SK-N-SH (cell line): ENCODE measurements around the gene LMOD3. TPM values are rescaled to one million over a fixed set of nuclear protein-coding genes. Genes with fewer than 3 reads are reported as not detected.

Experiments used
- CTCF ChIA-PET: fragments of 300-600, 350-600 bp; formaldehyde crosslinking; extraction: SDS; loops from one replicate; lab custom pipeline; 2021; lab: Yijun Ruan, JAX
- POLR2A ChIA-PET: fragments of 350-600 bp; sonication (Branson Sonifier 250); formaldehyde crosslinking; extraction: SDS; loops from one replicate; lab custom pipeline; 2020; ENCODE audit warnings: antibody characterized with exemption, inconsistent platforms; lab: Yijun Ruan, JAX
- DNase-seq: peaks from one replicate; pipeline ENCODE4 v3.0.0; 2012
- H2AFZ ChIP-seq: fragments of 200-600 bp; sonication (generic); 2 replicates; pipeline ENCODE4 v1.8.1; 2016; ENCODE audit warnings: antibody characterized with exemption, mild to moderate bottlenecking, low read depth
- H3F3A ChIP-seq: fragments of 200-600 bp; sonication (generic); replicated peaks from 2 replicates; pipeline ENCODE3; 2016; ENCODE audit warnings: antibody characterized with exemption, mild to moderate bottlenecking; ENCODE audit not compliant: insufficient read depth
- H3K27ac ChIP-seq, 2 experiments: fragments of 200-500 bp in 1 of 2; fragments of 200-600 bp in 1 of 2; sonication (Bioruptor generic) in 1 of 2; sonication (generic), shearing (Covaris generic) in 1 of 2; 2 replicates each; pipeline versions ENCODE4 v1.5.1 to v1.6.1; 2014 to 2016; ENCODE audit warnings: low read depth in 2 of 2, inconsistent platforms in 1 of 2, low read length in 1 of 2, mild to moderate bottlenecking in 1 of 2, mixed read lengths in 1 of 2
- H3K27me3 ChIP-seq: fragments of 200-600 bp; sonication (generic), shearing (Covaris generic); 2 replicates; pipeline ENCODE4 v1.6.1; 2016; ENCODE audit warnings: mixed run types; ENCODE audit not compliant: insufficient read depth
- H3K36me3 ChIP-seq, 2 experiments: fragments of 200-500 bp in 1 of 2; fragments of 200-600 bp in 1 of 2; sonication (Bioruptor generic) in 1 of 2; sonication (generic) in 1 of 2; replicated peaks in 1 of 2; 2 replicates each; pipeline versions ENCODE3 to v1.5.1; 2014 to 2016; ENCODE audit warnings: low read length in 1 of 2, mild to moderate bottlenecking in 1 of 2; ENCODE audit not compliant: insufficient read depth in 2 of 2, control insufficient read depth in 1 of 2
- H3K4me1 ChIP-seq, 2 experiments: fragments of 200-500 bp in 1 of 2; fragments of 200-600 bp in 1 of 2; sonication (Bioruptor generic) in 1 of 2; sonication (generic), shearing (Covaris generic) in 1 of 2; 2 replicates each; pipeline versions ENCODE4 v1.5.1 to v1.6.1; 2014 to 2016; ENCODE audit warnings: low read depth in 1 of 2, low read length in 1 of 2, mixed run types in 1 of 2; ENCODE audit not compliant: insufficient read depth in 2 of 2, control insufficient read depth in 1 of 2
- H3K4me2 ChIP-seq: fragments of 200-600 bp; sonication (generic), shearing (Covaris generic); 2 replicates; pipeline ENCODE4 v1.6.1; 2017; ENCODE audit warnings: mixed run types
- H3K4me3 ChIP-seq, 2 experiments: fragments of 200-500 bp in 1 of 2; fragments of 200-600 bp in 1 of 2; sonication (Bioruptor generic) in 1 of 2; sonication (generic), shearing (Covaris generic) in 1 of 2; 2 replicates each; pipeline versions ENCODE4 v1.5.1 to v1.8.1; 2014 to 2016; ENCODE audit warnings: low read depth in 2 of 2, inconsistent platforms in 1 of 2, low read length in 1 of 2, mild to moderate bottlenecking in 1 of 2, mixed read lengths in 1 of 2, moderate library complexity in 1 of 2
- H3K79me2 ChIP-seq: fragments of 200-600 bp; sonication (generic); 2 replicates; pipeline ENCODE4 v1.8.1; 2017; ENCODE audit warnings: mild to moderate bottlenecking; ENCODE audit not compliant: insufficient read depth
- H3K9ac ChIP-seq: fragments of 200-600 bp; sonication (generic); 2 replicates; pipeline ENCODE4 v1.6.1; 2017; ENCODE audit warnings: mixed run types
- H3K9me2 ChIP-seq: fragments of 200-600 bp; sonication (generic); 2 replicates; pipeline ENCODE4 v1.6.1; 2017; ENCODE audit warnings: mixed run types
- H3K9me3 ChIP-seq: fragments of 200-600 bp; sonication (generic); 2 replicates; pipeline ENCODE4 v1.6.1; 2017; ENCODE audit warnings: mixed run types, mild to moderate bottlenecking, moderate library complexity
- H4K20me1 ChIP-seq: fragments of 200-600 bp; sonication (generic); 2 replicates; pipeline ENCODE4 v1.6.1; 2017; ENCODE audit warnings: mild to moderate bottlenecking, mixed run types; ENCODE audit not compliant: insufficient read depth
- CTCF ChIP-seq: fragments of 200-600 bp; sonication (generic); IDR thresholded peaks from 2 replicates; pipeline ENCODE4 v1.6.1; 2017; ENCODE audit warnings: antibody characterized with exemption, mild to moderate bottlenecking, moderate library complexity
- JUND ChIP-seq: IDR thresholded peaks from 2 replicates; pipeline ENCODE4 v1.4.0; 2012
- MAX ChIP-seq: IDR thresholded peaks from 2 replicates; pipeline ENCODE4 v1.4.0; 2012; ENCODE audit warnings: low read depth
- MEF2A ChIP-seq: IDR thresholded peaks from 2 replicates; pipeline ENCODE4 v1.4.0; 2012; ENCODE audit warnings: low read depth, borderline replicate concordance
- NFIC ChIP-seq: IDR thresholded peaks from 2 replicates; pipeline ENCODE4 v1.4.0; 2012; ENCODE audit warnings: borderline replicate concordance
- PBX3 ChIP-seq: IDR thresholded peaks from 2 replicates; pipeline ENCODE4; 2012
- RCOR1 ChIP-seq: fragments of 150-350 bp; IDR thresholded peaks from 2 replicates; pipeline ENCODE4 v1.6.1; 2017; ENCODE audit warnings: antibody characterized with exemption, low read length
- RFX5 ChIP-seq: IDR thresholded peaks from 2 replicates; pipeline ENCODE4 v1.6.1; 2012; ENCODE audit warnings: mild to moderate bottlenecking, improper control_type of control experiment, low read length
- SIN3A ChIP-seq: IDR thresholded peaks from 2 replicates; pipeline ENCODE4 v1.6.1; 2012; ENCODE audit warnings: low read depth, mild to moderate bottlenecking, low read length, moderate library complexity, borderline replicate concordance
- TCF12 ChIP-seq: IDR thresholded peaks from 2 replicates; pipeline ENCODE4 v1.4.0; 2012
- TEAD4 ChIP-seq: IDR thresholded peaks from 2 replicates; pipeline ENCODE4 v1.4.0; 2012; ENCODE audit warnings: mild to moderate bottlenecking, borderline replicate concordance; ENCODE audit not compliant: insufficient read depth
- USF2 ChIP-seq: fragments of 150-350 bp; IDR thresholded peaks from 2 replicates; pipeline ENCODE4 v1.6.1; 2017; ENCODE audit warnings: antibody characterized with exemption, low read length, low read depth, borderline replicate concordance
- polyA plus RNA-seq, 3 experiments: library from polyadenylated mRNA; depleted of rRNA; stranded (reverse); fragments of >200 nt; gene quantifications; 2 replicates each; pipeline ENCODE4 v1.2.3, GENCODE V29; 2012

Gene LMOD3
- polyA plus RNA-seq, 1 of the 3 experiments (the other 2 are of a cell fraction), result not detected

- H4K20me1 ChIP-seq, result no peaks in the 10 kb centered on the region
- H3K79me2 ChIP-seq, result no peaks in the 10 kb centered on the region
- 0 out of 2 replicates have a peak, but pooled peaks have one; percentile 26 for TF ChIP-seq NFIC
- TF ChIP-seq CTCF, result no peak
- TF ChIP-seq SIN3A, result no peak
- TF ChIP-seq TCF12, result 0 out of 2 replicates have a peak, but pooled peaks have one; percentile 13
- 0 out of 2 replicates have a peak, but pooled peaks have one; percentile 4 for TF ChIP-seq JUND
- no peaks in the 10 kb centered on the region for H3K36me3 ChIP-seq
- H3K27ac ChIP-seq, result no peak overlapping the region
- DNase-seq, result no peak
- no peak overlapping the region for H2AFZ ChIP-seq
- POLR2A ChIA-PET, result no interaction called here
- no peaks in the 10 kb centered on the region for H3K27me3 ChIP-seq
- CTCF ChIA-PET, result interaction anchor here (1.2 to 3.2 kb wide), 5 partner anchors 8 to 314 kb away, joined by 3 to 10 read pairs (median 4); no protein-coding TSS in a partner anchor
- no peaks in the 10 kb centered on the region for H3K9me2 ChIP-seq
- H3K4me2 ChIP-seq, result no peak overlapping the region
- H3K9ac ChIP-seq, result no peak overlapping the region
- no peaks in the 10 kb centered on the region for H3K9me3 ChIP-seq
- no peak overlapping the region for H3K4me3 ChIP-seq
- no peaks in the 10 kb centered on the region for H3K4me1 ChIP-seq
- H3F3A ChIP-seq, result no peaks in the 10 kb centered on the region
Measured at GRCh38 chr3:69137005-69137404, 14.6 kb upstream of the LMOD3 start.

- no peaks in the 10 kb centered on the region for H3F3A ChIP-seq
- no peak overlapping the region for H2AFZ ChIP-seq
- H3K79me2 ChIP-seq, result no peaks in the 10 kb centered on the region
- CTCF ChIA-PET, result interaction anchor here (3.6 to 3.7 kb wide), 2 partner anchors 10 to 31 kb away, joined by 15 to 19 read pairs; no protein-coding TSS in a partner anchor
- no peaks in the 10 kb centered on the region for H3K27me3 ChIP-seq
- no peaks in the 10 kb centered on the region for H3K9me2 ChIP-seq
- no peaks in the 10 kb centered on the region for H3K4me1 ChIP-seq
- no peaks in the 10 kb centered on the region for H3K36me3 ChIP-seq
- TF ChIP-seq USF2 (no peak), RCOR1 (no peak), MEF2A (no peak), MAX (no peak), SIN3A (no peak), RFX5 (no peak), TEAD4 (no peak), NFIC (no peak), PBX3 (no peak)
- no peaks in the 10 kb centered on the region for H3K9me3 ChIP-seq
- H4K20me1 ChIP-seq, result no peaks in the 10 kb centered on the region
- POLR2A ChIA-PET, result no interaction called here
- H3K4me3 ChIP-seq, result no peak overlapping the region
- DNase-seq, result no peak
- H3K27ac ChIP-seq, result no peak overlapping the region
- no peak overlapping the region for H3K9ac ChIP-seq
- H3K4me2 ChIP-seq, result no peak overlapping the region
Measured at GRCh38 chr3:69130689-69131088, 8.3 kb upstream of the LMOD3 start.
